ENCODE measurements around the gene PLAAT5.
"Not testable (repeated sequence)": the region's sequence is repeated elsewhere in the genome, so short reads cannot be mapped to it uniquely, and the experiment has no call there.

PLAAT5 gene

DNA sequence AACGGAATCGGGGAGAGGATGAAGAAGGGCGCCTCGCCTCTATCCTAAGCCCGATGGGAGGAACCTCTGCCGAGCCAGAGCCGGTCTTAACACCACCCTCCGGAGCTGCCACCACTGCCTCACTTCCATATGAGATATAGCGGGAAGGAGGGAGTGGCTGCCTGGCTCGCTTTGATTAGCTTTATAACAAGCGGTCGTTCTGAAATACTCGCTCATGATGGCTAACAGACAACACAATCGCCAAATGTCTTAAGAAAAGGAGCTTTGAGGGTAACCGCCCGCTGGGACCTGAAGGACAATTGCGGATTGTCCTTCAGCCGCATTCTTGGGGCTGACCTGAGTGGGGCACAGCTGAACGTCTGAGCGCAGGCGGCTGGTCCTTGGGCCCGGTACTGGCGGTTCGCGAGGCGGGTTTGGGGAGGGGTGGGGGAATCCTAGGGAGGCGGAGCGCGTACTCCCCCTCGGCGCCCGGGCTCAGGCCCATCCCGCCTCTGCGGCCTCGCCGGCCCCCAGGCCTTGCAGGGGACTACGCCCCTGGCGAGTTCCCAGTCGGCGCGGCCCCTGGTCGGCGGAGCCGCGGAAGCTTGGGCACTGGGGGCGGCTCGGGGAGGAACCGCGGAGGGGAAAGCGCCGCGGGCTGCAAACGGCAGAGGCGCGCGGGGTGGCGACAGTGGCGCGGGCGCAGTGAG lies at the start of gene PLAAT5:
TSS of gene PLAAT5 (minus strand) at position 617 of the 689 bp plus-strand sequence. CDS start at position 484, 133 bp downstream.
- peak; percentile 26 for DNase-seq (ENCODE audit: low read depth)

DNA sequence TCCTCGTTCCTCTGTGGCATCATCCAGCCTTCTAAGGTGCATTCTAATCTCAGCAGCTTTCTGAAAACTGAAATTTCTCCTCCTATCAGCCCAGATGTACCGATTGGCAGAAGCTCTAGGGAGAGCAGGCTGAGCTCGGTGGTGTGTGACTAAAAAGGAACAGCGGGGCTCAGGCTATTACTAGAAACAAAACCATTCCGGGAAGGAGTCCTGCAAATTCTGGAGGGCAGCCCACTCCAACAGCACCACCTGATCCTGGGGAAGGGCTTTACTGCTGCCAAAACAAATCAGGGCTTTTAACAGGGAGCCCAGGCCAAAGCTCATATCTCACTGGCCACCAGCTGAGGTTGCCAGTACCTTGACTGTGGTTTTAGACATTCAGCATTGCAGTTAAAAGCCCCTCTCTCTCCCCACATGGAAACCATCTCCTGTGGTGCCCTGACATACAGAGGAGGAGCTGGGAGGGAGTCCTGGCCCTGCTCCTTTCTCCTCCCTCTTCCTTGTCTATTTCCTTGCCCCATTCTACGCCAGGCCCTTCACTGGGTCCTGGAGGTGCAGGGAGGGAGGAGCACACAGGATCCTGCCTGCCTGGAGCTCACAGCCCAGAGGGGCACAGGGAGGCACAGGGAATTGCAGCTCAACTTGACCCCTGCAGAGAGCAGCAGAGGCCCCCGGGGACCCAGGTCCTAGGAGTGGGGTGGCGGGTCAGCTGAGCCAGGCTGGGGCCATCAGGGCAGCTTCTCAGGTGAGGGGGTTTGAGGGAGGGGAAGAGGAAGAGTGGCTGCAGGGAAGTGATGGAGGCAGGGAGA lies 46.5 kb upstream of the PLAAT5 start:
- DNase-seq (ENCODE audit: low read depth) = peak; percentile 75

- DNase-seq (ENCODE audit: low read depth) = peak; percentile 84
Measured at GRCh38 chr11:63536669-63537292, 45.8 kb upstream of the PLAAT5 start, which contains the start of gene PLAAT4. PLAAT4 (plus strand) TSS chr11:63536808; CDS start chr11:63536869, 61 bp downstream.

- DNase-seq (ENCODE audit: low read depth) = no peak
Measured at GRCh38 chr11:63535734-63536133, 44.8 kb upstream of the PLAAT5 start.

GRCh38 chr11:63534895-63535461 lies 44.0 kb upstream of the PLAAT5 start:
- DNase-seq (ENCODE audit: low read depth) = no peak

GRCh38 chr11:63534076-63534475 lies 43.1 kb upstream of the PLAAT5 start:
- DNase-seq (ENCODE audit: low read depth) = no peak

DNA sequence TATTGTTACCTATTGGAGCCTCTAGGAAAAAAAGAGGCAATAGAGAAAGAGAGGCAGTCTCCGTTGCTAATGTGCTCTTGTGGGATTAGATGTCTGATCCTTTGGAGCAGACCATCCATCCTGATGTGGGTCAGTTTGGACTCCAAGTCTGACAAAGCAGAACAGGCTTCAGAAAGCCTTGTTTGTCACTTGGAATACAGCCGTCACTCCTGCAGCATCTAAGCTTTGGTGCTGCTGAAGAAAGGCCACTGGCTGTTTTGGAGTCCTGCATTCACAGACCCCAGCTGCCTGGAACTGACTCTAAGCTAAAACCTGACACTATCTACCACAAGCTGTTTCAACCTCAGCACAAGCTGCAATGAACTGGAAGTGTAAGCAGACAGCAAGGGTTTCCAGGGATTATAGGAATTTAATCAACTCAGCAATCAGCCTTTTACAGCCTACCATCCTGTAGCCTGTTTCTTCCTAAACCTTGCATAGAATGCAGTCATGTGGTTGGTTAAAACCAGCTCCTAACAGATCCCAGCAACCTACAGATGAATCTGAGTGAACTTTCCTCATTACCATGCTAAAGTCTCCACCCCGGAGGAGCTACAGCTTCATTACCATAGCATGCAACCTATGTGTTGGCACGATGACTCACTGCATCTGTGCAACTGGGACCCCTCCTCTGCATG lies 42.0 kb upstream of the PLAAT5 start:
- DNase-seq (ENCODE audit: low read depth) = peak; percentile 27

- DNase-seq (ENCODE audit: low read depth) = no peak
Measured at GRCh38 chr11:63532117-63532516, 41.1 kb upstream of the PLAAT5 start.

- DNase-seq (ENCODE audit: low read depth) = peak; percentile 99
Measured at GRCh38 chr11:63531074-63531792, 40.3 kb upstream of the PLAAT5 start.

DNA sequence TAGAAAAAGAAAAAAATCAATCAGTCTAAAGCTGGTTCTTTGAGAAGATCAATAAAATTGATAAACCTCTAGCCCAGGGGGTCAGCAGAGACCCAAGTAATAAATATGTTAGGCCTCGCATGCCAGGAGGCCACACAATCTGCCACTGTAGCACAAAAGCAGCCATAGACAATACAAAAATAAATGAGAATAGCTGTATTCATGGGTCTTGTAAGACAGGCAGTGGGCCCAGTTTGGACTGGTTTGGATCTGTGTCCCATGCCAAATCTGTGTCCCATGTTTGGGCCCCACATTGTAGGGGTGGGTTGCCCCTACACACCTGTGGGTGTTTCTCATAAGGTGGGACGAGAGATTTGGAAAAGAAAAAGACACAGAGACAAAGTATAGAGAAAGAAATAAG lies 39.1 kb upstream of the PLAAT5 start:
- no peak for DNase-seq (ENCODE audit: low read depth)

GRCh38 chr11:63529373-63529772 lies 38.4 kb upstream of the PLAAT5 start:
- DNase-seq (ENCODE audit: low read depth) = not testable (repeated sequence)

GRCh38 chr11:63528729-63529278 lies 37.8 kb upstream of the PLAAT5 start:
- DNase-seq (ENCODE audit: low read depth) = not testable (repeated sequence)

DNA sequence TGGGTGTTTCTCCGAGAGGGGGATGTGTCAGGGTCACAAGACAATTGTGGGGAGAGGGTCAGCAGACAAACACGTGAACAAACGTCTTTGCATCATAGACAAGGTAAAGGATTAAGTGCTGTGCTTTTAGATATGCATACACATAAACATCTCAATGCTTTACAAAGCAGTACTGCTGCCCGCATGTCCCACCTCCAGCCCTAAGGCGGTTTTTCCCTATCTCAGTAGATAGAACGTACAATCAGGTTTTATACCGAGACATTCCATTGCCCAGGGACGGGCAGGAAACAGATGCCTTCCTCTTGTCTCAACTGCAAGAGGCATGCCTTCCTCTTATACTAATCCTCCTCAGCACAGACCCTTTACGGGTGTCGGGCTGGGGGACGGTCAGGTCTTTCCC lies 37.2 kb upstream of the PLAAT5 start:
- DNase-seq (ENCODE audit: low read depth) = not testable (repeated sequence)

DNA sequence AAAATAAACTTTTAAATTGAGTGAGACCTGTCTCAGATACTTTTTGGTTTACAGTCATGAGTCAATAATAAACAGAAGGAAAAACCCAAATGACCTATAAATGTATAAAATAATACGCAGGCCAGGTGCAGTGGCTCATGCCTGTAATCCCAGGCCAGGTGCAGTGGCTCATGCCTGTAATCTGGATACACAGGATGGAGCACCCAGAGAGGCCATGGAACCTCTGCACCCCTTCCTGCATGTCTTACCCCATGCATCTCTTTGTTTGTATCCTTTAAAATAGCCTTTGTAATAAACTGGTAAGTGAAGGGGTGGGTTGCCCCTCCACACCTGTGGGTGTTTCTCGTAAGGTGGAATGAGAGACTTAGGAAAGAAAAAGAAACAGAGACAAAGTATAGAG lies 36.7 kb upstream of the PLAAT5 start:
- no peak for DNase-seq (ENCODE audit: low read depth)

GRCh38 chr11:63523151-63523550 lies 32.2 kb upstream of the PLAAT5 start:
- DNase-seq (ENCODE audit: low read depth) = no peak

DNA sequence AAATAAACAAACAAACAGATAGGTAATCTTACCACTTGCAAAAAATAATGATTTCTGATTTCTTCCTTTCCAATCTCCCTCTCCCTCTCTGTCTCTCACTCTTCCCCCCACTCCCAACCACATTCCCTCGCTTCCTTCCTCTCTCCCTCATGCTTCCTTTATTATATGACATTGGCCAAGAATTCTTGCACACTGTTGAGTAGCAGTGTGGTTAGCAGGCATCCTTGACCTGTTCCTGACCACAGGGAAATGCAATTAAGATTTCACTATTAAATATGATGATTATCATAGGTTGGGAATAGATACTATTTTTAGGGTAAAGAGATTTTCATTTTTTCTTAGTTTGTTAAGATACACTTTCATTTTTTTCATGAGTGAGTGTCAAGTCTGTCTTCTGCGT lies 30.9 kb upstream of the PLAAT5 start:
- peak; percentile 46 for DNase-seq (ENCODE audit: low read depth)

GRCh38 chr11:63520606-63521170 lies 29.7 kb upstream of the PLAAT5 start:
- peak; percentile 51 for DNase-seq (ENCODE audit: low read depth)

- peak; percentile 96 for DNase-seq (ENCODE audit: low read depth)
Measured at GRCh38 chr11:63518548-63518947, 27.6 kb upstream of the PLAAT5 start.

DNA sequence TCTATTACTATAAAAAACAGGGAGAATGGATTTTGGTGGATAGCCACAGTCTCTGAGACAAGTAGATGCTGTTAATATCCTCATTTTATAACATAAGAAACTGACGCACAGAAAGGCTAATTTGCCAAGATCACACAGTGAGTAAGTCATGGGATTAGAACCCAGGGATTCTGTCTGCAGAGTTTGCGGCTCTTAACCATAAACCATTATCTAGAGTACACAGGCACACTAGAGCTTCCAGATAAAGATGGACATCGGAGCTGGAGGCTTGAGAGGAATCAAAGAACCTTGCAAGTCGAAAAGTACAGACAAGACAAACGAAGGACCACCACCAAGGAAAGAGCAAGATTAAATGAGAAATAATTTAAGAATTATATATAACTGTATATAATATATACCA lies 26.2 kb upstream of the PLAAT5 start:
- DNase-seq (ENCODE audit: low read depth) = no peak

- no peak for DNase-seq (ENCODE audit: low read depth)
Measured at GRCh38 chr11:63516109-63516508, 25.1 kb upstream of the PLAAT5 start.

GRCh38 chr11:63512816-63513215 lies 21.8 kb upstream of the PLAAT5 start:
- DNase-seq (ENCODE audit: low read depth) = no peak

Data from iris pigment epithelial cell (primary cell).